NCI-H1092 (cell line): ENCODE data around the gene ZFAND6.
"Not testable (repeated sequence)": the region's sequence is repeated elsewhere in the genome, so short reads cannot be mapped to it uniquely, and the experiment has no call there.

ENCODE experiments used
- DNase-seq: peaks from one replicate; lab custom pipeline; 2025; lab: John Stamatoyannopoulos, UW

The ZFAND6 gene

DNA sequence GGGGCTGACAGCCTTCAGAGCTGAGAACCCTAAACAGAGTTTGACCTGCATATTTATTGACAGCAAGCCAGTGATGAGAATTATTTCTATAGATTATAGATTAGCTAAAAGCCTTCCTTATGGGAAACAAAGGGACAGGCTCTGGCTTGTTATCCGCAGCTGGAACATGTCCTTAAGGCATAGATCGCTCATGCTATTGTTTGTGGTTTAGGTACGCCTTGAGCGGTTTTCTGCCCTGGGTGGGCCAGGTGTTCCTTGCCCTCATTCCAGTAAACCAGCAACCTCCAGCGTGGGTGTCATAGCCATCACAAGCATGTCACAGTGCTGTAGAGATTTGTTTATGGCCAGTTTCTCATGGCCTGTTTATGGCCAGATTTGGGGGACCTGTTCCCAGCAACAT is 83.2 kb downstream of the ZFAND6 start:
- no peak for DNase-seq

DNA sequence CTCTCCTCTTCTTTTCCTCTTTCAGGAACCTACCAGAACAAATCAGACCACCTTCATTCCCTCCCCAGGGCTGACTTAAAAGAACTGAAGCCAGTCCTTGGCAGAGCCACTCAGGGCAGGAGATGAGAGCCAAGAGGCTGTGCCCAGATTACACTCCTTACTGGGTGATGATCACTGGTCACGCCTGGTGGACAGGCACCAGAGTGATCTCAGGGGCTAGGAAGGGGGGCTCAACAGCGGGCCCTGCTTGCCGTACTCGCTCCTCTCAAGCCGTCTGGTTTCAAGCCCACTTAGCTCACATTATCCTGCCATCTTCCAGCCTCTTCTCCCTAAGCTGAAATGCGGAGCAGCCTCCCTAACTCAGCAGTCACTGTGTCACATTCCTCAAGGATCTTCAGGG is 91.7 kb downstream of the ZFAND6 start:
- no peak for DNase-seq

DNA sequence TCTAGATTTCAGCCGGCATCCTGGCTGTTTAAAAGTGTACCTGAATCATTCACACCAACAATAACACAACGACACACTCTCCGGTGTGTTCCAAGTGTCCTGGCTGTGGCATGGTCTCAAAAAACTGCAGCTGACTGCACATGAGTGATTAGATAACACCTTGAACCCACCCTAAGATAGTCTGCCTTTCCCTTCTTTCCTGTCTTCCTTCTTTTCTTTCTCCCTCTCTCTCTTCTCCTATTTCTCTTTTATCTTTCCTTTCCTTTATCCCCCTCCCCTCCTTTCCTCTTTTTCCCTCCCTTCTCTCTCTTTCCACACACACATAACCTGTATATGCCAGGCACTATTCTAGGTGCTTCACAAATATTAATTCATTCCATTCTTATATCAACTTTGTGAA is 92.1 kb downstream of the ZFAND6 start:
- DNase-seq = no peak

DNA sequence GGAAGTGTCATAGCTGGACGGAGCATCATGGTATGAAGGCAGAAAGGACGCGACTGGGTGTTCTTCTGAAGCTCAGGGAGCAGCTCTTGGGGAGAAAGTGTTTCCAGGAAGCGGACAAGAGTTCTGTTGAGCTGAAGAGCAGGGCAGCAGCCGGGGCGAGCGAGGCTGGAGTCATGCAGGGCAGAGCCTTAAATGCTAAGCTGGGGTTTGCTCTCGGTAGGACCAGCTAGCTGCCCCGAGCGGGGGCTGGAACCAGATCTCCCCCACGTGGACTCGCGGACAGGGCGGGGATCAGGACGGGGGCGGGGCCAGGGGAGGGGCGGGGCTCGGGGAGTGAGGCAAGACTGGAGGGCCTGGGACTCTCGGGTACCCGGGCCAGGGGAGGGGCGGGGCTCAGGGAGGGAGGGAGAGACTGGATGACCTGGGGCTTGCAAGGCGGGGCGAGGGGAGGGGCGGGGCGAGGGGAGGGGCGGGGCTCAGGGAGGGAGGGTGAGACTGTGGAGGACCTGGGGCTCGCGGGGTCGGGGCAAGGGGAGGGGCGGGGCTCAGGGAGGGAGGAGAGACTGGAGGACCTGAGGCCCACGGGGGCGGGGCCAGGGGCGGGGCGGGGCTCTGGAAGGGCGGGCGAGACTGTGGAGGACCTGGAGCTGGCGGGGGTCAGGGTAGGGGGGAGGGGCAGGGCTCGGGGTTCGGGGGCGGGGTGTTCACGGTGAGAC is 92.9 kb downstream of the ZFAND6 start:
- peak; percentile 17 for DNase-seq

DNA sequence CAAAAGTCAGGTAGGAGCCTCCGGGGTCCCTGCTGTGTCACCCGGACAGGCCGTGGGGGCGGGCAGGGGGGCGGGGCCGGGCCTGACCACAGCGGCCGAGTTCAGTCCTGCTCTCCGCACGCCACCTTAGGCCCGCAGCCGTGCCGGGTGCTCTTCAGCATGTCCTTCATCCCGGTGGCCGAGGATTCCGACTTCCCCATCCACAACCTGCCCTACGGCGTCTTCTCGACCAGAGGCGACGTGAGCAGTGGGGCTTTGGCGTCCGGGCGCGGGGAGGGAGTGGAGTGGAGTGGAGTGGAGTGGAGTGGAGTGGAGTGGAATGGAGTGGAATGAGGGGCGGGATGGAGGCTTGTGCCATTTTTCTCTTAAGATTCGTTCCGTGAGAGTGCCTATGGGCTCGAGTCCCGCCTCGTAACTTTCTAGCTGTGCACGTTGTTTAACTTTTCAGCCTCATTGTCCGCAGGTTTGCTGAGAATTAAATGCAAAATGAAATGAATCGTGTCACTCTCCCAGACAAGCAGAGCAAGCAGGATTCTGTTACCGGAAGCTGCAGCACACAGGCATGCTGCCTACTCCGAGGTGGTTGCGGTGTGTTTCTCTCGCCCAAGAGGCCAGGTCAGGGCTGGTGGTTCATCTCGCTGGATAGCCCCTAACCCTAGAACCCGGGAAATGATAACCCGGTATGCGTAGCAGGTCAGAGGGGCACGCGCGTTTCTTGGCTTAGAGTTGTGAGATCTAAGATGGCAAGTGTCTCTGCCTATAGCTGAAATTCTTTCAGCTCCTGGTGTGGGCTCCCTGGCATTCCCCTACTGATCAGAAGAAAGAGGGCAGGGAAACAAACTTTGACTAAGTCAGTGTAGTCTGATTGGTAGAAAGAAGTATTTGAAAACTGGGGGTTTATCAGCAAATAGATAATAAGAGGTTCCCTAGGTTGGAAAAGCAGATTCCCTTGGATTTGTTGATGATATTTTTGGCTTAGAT is 93.7 kb downstream of the ZFAND6 start, which contains the start of gene FAH:
TSS of gene FAH (plus strand) at position 104 of the 981 bp plus-strand sequence. CDS start at position 160, 56 bp downstream.
- no peak for DNase-seq

DNA sequence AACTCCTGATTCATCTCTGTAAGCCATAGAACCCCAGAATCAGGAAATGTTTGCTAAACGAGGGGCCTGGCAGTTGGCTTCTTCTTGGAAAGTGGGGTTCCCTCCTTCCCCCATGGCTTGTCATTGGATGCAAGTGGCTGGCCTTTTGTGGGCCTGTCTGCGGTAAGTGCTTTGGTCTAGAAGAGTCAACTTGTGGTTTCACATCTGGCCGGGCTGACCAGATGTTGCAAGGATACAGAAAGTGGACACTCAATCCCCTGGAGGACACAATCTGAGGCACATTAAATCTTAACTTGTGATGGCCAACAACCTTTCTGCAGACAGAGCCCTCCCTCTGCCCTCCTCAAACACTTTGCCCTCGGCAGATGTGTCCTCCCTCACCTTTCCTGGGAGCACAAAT is 94.4 kb downstream of the ZFAND6 start:
- no peak for DNase-seq

DNA sequence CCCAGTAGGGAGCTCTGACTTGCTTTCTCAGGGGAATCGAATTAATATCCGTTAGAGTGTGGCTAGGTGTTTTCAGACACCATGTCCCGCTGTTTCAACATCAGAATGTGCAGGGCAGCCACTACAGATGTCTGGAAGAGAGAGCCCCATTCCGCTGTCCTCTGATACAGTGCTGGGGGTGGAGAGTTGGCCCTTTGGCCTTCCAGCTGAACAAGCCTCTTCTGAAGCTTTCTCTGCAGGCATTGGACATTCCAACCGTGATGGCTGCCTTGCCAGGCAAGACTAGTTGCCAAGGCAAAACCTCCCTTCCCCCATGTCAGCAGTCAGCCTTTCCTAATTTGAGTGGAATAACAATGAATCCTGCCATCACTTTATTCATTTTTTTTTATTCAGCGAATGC is 94.9 kb downstream of the ZFAND6 start:
- no peak for DNase-seq

DNA sequence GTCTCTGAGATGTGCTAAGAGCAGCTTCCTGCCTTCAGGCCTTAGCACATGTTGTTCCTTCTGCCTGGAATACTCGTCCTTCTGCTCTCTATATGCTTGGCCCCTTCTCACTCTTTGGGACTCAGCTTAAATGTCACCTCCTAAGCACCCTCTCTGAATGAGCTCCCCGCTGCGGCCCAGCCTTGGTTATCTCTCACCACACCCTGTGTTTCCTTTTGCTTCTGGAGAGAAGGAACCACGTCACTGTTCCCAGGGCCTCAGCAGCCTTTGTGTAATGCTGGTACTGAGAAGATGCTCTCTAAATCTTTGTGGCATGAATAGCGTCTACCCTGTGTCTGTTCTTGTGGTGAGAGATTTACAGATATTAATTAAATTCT is 95.5 kb downstream of the ZFAND6 start:
- no peak for DNase-seq

DNA sequence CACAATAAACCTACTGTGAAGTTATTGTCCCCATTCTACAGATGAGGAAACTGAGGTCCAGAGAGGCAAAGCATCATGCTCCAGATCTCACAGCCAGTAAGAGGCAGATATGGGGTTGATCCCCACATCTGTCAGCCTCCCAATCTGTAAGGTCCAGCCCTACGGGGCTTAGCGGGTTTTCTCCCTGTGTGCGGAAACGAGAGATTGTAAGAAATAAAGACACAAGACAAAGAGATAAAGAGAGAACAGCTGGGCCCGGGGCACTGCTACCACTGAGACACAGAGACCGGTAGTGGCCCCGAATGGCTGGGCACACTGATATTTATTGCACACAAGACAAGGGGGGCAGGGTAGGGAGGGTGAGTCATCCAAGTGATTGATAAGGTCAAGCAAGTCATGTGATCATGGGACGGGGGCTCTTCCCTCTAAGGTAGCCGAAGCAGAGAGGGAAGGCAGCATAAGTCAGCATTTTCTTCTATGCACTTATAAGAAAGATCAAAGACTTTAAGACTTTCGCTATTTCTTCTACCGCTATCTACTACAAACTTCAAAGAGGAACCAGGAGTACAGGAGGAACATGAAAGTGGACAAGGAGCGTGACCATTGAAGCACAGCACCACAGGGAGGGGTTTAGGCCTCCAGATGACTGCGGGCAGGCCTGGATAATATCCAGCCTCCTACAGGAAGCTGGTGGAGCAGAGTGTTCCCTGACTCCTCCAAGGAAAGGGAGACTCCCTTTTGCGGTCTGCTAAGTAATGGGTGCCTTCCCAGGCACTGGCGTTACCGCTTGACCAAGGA is 96.1 kb downstream of the ZFAND6 start:
- not testable (repeated sequence) for DNase-seq

DNA sequence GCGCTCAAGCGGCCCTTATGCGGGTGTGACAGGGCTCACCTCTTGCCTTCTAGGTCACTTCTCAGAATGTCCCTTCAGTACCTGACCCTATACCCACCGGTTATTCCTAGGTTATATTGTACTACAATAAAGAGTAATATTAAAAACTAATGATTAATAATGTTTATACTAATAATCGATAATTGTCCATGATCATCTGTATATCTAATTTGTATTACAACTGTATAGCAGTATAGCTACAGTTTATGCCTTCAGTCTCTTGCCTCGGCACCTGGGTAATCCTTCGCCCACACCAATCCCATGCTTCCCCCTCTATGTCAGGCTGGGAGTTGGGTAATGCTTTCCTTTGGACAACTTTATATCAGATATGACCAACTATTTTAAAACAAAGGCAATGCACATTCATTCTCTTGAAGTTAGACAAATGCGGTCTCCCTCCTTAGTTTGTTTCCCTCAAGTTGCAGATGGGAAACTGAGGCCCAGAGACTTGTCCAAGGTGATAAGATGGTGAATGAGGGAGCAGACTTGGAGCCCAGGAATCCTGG is 96.8 kb downstream of the ZFAND6 start:
- no peak for DNase-seq

DNA sequence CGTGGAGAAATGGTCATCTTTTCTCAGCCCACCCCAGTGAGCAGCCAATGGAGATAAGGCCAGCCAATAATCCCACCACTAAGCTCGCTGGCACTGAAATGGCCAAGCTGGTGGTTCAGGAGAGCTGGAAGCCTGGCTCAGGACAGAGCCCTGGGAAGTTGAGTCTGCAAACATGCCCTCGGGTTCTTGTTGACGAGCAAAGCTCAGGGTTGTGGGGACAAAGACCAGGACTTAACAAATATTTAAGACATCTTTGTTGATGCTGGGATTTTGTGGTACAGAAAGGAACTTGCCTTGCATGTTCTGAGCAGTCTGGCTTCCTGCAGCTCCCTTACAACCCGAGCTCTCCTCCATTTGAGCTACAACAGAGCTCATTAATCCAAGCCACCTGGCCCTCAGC is 97.7 kb downstream of the ZFAND6 start:
- DNase-seq = no peak

DNA sequence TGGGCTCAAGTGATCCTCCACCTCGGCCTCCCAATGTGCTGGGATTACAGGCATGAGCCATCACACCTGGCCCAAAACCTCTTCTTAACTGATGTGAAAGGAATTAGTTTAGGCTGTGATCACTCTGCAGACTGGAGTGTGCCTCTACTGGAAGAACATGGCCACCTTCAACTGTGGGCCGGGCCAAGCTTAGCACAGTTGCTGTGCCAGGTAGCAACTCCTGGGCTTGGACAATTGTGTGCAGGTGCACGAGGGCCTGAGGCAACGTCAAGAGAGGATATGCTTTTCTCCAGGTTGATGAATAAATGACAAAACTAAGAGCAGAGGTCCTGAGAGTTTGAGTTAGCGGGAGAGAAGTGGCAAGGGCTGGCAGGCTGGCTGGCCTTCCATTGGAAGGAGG is 99.8 kb downstream of the ZFAND6 start:
- no peak for DNase-seq

DNA sequence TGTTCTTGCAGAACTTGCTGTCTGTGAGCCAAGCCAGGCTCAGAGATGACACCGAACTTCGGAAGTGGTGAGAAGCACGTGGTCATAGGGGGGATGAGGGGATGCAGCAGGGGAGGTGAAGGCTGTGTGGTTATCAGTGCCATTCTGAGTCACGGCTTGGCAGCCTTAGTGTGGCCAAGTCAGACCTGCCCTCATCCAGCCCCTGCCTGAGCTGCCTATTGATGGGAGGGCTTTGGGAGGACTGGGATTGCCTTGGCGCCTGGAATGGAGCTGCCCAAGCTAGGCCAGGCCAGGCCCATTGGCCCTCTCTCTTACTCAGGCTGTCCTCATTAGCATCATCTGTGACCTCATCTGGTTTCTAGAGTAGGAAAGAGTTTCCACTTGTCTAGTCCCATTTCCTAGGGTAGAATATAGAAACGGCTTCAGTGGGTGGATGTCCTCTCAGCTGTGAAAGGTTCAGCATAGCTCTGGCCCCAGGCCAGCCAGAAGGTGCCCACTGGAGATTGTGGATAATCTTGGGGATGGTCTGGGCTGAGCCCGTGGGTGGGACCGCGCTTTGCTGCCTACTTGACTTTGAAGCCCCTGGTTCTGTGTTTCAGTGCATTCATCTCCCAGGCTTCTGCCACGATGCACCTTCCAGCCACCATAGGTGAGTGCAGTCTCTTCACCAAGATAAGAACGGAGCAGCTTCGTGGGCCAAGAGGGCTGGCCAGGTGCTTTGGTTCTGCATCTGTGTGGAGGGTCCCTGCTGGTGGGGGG is 100.5 kb downstream of the ZFAND6 start:
- DNase-seq = no peak

DNA sequence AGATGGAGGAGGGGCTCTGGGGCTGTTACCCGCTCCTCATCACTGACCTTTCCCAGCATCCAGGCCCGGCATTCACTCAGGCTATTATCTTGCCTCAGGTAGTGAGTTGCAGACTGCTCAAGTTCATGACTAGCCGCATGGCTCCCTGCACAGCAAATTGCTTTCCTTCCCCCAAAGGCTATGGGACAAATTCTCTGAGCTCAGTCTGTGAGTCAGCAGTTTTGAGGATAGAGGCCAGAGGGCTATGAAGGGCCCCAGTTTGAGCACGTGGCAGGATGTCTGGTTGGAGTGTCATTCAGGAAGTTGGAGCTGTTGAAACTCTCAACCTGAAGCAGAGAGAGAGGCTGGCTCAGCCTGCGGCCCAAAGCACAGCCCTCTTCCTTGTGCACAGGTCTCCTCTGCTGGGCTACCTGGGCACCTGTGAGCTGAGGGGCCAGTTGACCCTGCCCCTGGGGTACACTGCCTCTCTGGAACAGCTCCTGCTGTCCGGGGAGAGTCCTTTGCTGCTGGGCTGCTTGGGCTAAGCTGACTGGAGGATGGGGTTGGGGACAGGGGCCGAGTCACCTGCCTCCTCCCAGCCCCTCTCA is 101.2 kb downstream of the ZFAND6 start:
- no peak for DNase-seq

DNA sequence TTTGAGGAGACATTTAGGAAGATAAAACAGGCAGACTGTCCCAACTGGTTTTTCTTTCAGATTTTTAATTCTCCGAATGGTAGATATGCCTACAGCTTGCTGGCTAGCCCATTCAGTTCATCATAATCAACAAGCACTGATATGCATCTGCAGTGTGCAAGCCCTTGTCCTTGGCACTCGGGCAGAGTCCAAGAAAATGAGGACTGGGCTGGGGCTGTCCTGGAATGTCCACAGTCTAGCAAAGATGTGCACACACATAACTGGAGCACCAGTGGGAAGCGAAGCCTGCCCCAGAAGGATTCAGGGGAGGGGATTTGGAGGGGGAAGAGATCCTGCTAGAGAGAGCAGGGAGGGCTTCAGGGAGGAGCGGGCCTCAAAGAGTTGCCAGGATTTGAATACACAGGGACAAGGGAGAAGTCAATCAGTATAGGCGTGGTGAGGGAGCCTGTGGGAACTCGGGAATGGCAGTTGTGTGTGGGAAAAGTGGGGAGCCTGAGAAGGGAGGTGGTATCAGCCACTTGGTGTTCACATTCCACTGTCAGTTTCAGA is 102.1 kb downstream of the ZFAND6 start:
- DNase-seq = no peak

DNA sequence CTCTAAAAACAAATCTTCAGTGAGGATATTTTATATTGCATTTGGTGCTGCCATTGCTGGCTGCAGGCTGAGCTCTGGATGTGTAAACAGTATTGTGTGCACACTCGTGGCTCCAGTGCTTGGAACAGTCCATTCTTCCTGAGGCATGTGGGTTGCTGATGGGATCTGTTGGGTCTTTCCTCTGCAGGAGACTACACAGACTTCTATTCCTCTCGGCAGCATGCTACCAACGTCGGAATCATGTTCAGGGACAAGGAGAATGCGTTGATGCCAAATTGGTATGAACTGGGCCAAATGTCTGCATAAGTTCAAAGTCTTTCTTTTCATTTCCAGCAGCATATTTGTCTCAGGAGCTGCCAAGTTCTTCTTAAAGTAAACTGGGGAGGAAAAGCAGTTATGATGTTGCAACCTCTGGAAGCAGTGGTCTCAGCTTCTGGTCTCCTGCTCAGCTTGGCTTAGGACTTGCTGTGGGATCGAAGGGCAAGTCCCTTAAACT is 102.6 kb downstream of the ZFAND6 start:
- DNase-seq = no peak

DNA sequence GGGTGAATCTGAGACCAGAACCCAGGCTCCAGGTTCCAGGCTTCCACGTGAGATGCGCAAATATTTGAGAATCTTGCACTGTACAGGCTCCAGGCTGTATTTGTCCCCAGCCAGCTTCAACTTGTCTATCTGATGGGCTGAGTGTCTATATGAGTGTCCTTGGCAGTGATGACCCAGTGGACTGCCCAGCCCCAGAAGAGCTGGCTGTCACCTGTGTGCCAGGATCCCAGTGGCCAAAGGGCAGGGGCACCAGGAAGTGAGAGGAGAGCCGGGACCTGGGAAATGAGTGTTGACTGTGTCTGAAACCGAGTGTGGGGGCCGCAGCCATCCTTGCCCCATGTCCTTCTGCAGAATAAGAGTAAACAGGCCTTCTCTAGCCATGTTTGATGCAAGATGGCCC is 103.7 kb downstream of the ZFAND6 start:
- no peak for DNase-seq

DNA sequence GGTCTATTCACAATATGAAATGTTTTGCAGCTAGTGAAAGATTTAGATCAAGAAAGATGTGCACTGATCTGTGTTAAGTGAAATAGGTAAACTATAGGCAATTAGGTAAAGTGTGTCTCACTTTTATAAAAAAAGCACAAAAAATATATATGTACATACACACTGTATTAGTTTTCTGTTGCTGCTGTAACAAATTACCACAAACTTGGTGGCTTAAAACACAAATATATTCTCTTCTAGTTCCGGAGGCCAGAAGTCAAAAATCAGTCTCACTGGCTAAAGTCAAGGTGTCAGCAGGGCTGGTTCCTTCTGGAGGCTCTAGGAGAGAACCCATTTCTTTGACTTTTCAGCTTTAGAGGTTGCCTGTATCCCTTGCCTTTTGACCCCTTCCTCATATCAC is 104.4 kb downstream of the ZFAND6 start:
- DNase-seq = no peak

DNA sequence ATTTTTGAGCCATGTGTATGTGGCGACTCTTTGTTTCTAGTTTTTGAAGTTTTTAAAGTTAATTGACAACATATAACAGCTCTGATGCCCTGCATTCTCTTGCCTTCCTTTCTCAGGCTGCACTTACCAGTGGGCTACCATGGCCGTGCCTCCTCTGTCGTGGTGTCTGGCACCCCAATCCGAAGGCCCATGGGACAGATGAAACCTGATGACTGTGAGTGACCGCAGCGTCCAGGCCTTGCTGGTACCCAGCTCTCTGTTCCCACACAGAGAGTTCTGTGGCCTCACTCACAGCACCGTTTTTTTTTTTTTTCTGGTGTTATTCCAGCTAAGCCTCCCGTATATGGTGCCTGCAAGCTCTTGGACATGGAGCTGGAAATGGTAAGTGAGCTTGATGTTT is 108.5 kb downstream of the ZFAND6 start:
- DNase-seq = no peak

DNA sequence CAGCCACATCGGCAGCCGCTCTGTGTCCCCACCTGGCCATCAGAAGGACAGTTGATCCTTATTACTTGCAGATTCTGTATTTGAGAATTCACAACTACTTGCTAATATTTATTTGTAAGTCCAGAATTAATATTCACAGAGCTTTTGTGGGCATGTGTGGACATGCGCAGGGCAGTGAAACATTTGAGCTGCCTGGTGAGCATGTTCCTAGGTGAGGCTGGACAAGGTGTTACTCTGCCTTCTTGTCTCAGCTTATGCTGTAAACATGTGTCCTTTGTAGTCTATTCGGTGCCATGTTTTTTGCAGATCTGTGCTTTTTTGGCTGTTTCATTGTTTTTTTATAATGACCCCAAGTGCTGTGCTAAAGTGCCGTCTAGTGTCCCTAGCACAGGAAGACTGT is 108.9 kb downstream of the ZFAND6 start:
- DNase-seq = no peak
